ENCODE measurements around the gene RAPGEF5.

Gene RAPGEF5

GRCh38 chr7:22377703-22378102, 20.7 kb upstream of the RAPGEF5 start:
- no peak for DNase-seq (ENCODE audit: low read depth in 2 of 2)

- no peak for DNase-seq (ENCODE audit: low read depth in 2 of 2)
Measured at GRCh38 chr7:22375359-22376048, 18.6 kb upstream of the RAPGEF5 start.

DNA sequence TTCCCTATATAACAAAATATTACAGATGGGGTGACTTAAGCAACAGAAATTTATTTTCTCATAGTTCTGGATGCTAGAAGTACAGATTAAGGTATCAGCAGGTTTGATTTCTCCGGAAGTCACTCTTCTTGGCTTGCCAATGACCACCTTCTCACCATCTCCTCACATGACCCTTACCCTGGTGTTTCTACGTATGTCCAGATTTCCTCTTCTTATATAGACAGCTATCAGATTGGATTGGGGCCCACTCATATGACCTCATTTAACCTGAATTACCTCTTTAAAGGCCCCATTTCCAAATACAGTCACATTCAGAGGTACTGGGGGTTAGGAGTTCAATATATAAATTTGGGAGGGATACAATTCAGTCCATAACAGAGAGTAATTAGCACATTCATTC, 17.0 kb upstream of the RAPGEF5 start:
- no peak for DNase-seq (ENCODE audit: low read depth in 2 of 2)

- no peak for DNase-seq (ENCODE audit: low read depth in 2 of 2)
Measured at GRCh38 chr7:22373388-22373787, 16.4 kb upstream of the RAPGEF5 start.

GRCh38 chr7:22372863-22373262, 15.9 kb upstream of the RAPGEF5 start:
- DNase-seq (ENCODE audit: low read depth in 2 of 2), result no peak

DNA sequence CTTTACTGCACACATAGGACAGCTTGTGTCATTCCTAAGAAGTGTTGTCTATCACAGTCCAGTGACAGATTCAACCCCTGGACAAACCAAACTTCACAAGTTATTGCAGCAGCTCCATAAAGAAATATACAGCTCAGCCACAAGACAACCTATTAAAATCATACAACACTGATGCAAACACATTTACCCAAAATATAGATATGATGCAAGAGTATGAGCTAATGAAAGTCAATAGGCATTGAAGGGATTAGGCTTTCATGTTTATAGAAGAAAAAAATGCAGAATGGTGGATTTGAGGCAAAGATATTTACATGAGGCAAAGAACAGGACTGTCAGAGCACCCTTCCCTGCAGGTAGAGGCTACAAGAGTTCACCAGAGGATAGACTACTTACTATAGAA, 14.9 kb upstream of the RAPGEF5 start:
- DNase-seq (ENCODE audit: low read depth in 2 of 2), result no peak

- no peak for DNase-seq (ENCODE audit: low read depth in 2 of 2)
Measured at GRCh38 chr7:22364900-22365299, 7.9 kb upstream of the RAPGEF5 start.

GRCh38 chr7:22363756-22364422, 6.9 kb upstream of the RAPGEF5 start:
- no peak for DNase-seq (ENCODE audit: low read depth in 2 of 2)

DNA sequence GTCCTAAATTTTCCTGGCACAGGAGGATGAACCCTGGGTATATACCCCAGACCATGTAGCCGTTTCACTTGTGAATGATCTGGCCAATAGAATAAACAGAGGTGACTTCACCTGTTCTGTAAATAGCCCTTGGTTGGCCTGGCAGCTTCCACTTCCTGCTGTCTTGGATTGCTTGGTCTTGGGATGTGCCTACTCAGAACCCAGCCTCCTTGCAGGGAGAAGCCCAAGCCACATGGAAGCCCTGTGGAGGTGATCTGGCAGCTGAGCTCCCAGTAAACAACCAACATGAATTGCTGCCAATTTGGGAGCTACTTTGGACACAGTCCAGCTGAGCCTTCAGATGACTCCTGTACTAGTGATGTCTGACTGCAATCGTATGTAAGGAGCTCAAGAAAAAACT, 4.8 kb upstream of the RAPGEF5 start:
- DNase-seq (ENCODE audit: low read depth in 2 of 2), result no peak

DNA sequence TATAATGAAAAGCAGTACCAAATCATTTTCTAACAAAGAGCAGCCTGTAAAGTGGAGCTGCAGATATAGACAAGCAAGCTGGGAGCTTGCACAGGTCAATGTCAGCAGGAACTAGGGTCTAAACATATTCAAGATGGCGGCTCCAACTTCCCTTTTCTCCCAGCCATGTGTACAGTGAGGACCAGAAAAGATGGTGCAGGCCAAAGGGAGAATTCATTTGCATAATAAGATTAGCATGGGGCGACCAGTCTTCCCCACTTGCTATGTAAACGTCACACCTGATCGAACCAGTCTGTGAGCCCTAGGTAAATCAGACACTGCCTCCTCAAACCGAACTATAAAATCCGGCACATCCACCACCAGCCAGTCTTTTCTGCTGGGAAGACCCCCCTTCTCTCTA, 4.4 kb upstream of the RAPGEF5 start:
- no peak for DNase-seq (ENCODE audit: low read depth in 2 of 2)

DNA sequence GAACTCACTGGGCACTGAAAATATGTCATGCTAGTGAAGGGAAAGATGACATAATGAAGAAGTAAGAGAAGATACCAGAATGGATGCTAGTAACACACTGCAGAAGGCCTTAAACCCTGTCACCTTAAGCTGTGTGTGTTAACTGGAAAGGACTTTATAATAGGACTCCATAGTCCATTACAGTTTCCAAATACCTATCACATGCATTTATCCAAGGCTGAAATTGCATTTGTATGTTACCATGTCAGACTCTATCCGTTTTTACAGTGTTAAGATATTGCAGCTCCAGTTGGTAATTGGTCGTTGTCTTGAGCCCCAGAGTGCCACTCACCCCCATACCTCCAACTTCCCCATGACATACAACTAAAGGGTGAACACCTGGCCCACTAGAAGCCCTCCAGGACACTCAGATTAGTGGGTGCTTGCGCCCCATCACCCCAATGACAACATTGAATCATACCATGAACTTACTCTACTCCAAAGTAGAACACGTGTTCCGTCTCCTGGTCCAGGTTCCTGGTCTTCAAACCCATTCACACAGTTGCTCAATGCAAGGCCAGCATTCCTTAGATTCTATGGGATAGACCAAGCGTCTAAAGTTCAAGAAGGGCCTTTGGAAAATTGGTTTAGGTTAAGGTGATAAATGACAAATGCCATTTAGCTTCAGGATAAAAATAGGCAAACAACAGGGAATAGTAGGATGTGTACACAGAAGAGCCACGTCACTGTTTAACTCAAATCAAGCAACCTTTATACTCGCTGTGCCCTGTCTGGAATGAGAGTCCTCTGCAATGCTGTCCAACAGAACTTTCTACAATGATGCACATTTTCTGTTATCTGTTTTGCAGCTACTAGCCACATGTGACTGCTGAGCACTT, 2.1 kb upstream of the RAPGEF5 start:
- DNase-seq (ENCODE audit: low read depth in 2 of 2), result no peak

DNA sequence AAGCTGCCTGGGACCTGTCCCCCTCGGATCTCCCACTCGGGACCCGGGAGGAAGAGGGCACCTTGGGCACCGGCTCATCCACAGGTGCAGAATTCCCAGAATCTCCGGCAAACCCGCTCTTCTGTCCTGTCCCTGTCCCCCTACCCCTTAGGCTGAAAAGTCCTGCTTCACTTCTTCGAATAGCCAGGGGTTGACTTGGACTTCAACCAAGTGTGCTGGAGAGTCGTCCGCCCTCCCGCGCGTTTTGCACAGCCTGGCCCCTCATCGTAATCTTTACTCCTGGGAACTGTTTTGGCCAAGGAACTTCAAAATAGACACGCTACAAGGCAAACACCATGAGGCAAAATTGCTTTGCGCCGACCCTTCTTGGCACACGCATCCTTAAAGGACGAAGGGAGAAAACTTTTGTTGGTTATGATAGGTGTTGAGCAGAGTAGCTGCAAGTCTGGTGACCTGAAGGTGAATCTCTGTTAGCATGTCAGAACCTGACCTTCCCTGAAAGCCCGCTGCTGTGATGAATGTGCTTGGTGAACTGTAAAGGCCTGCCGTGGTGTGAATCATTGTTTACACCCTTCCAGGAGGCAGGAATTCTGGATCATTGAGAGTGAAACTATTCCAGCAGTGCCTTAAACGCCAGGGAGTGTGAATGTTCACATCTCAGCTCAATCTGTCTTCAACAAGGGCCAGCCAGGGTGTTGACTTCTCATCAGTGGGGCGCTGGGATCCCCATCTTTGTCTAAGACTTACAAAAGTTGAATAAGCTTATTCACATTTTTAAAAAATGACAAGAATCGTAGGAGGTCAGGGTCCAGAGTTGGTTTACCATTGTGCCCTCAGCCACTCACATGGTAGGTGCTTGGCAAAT, 589 bp upstream of the RAPGEF5 start:
- DNase-seq (ENCODE audit: low read depth in 2 of 2), result no peak

GRCh38 chr7:22356010-22356691, 803 bp downstream of the RAPGEF5 start:
- DNase-seq (ENCODE audit: low read depth in 2 of 2), result no peak

- DNase-seq (ENCODE audit: low read depth in 2 of 2), result no peak
Measured at GRCh38 chr7:22355620-22356009, 1.3 kb downstream of the RAPGEF5 start.

DNA sequence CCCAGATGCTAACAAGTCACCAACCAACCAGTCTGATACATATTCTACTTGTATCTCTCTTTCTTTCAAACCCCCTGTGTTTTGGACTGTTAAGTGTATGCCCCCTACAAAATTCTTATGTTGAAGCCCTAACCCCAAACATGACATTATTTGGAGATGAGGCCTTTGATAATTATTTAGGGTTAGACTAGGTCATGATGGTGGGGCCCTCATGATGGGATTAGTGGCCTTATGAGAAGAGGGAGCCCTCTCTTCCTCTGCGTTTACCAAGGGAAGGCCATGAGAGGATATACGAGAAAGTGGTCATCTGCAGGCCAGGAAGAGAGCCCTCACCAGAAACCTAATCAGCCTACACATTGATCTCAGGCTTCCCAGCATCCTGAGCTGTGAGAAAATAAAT, 2.5 kb downstream of the RAPGEF5 start:
- DNase-seq (ENCODE audit: low read depth in 2 of 2), result no peak

DNA sequence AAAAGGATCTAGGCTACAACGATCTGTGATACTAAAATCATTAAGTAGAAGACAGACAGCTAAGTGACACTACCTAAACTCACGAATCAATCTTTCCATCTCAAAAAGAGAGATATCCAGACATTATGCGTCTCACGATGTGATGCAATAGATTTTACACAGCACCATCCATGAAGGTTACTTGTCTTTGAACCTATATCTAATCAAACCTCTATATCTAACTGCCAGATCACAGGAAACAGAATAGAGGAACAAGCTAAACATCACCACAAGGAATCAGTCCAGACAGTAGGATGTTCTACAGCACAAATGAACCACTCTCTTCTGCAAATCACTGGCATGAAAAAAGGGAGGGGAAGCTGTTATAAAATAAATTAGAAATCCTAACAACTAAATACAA, 4.1 kb downstream of the RAPGEF5 start:
- no peak for DNase-seq (ENCODE audit: low read depth in 2 of 2)

- no peak for DNase-seq (ENCODE audit: low read depth in 2 of 2)
Measured at GRCh38 chr7:22351878-22352277, 5.1 kb downstream of the RAPGEF5 start.

DNA sequence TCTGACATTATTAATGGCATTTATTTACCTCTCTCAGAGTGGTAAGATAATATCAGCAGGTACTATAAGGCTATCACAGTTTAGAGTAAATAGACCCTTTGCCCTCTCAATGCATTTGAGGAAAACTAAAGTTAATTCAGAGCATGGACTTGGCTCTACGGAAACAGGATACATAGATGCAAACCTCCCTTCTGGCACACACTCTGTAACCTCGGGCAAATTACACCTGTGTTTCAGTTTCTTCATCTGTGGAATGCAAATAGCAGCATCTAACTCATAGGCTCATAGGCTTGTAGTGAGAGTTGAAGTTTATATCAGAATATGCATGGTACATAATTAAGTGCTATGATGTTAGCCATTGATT, 5.6 kb downstream of the RAPGEF5 start:
- DNase-seq (ENCODE audit: low read depth in 2 of 2), result no peak

GRCh38 chr7:22350466-22351328, 6.3 kb downstream of the RAPGEF5 start:
- DNase-seq (ENCODE audit: low read depth in 2 of 2), result no peak

- no peak for DNase-seq (ENCODE audit: low read depth in 2 of 2)
Measured at GRCh38 chr7:22348379-22348778, 8.6 kb downstream of the RAPGEF5 start.

Data from stimulated activated CD4-positive, alpha-beta T cell treated with anti-CD3 and anti-CD28 coated beads, Interleukin-4, amount 100 ng/mL, for 48 hours (primary cell).